Activated CD4-positive, alpha-beta T cell treated with anti-CD3 and anti-CD28 coated beads, Interleukin-2, amount 10 ng/mL, durations not matched to agents 7 days and 5 days (primary cell): Measurements from ENCODE around the gene CYP4Z1. TPM values are rescaled to one million over a fixed set of nuclear protein-coding genes. Genes with fewer than 3 reads are reported as not detected.

ENCODE experiments used
- total RNA-seq, 2 experiments: library from RNA; stranded (reverse); gene quantifications; one replicate each; pipeline ENCODE4 v1.2.3, GENCODE V29; 2021

CYP4Z1 gene
- total RNA-seq, 2 experiments from 2014 or later = not detected

Other genes with a start within 250 kb of the CYP4Z1 start
- gene CYP4A11, start 125.8 kb upstream of the CYP4Z1 start, total RNA-seq = not detected
- not detected for gene CYP4X1, start 43.6 kb upstream of the CYP4Z1 start, total RNA-seq
- gene CYP4A22, start 70.2 kb downstream of the CYP4Z1 start, total RNA-seq = not detected
- not detected for gene PDZK1IP1, start 122.8 kb downstream of the CYP4Z1 start, total RNA-seq
- not detected for gene TAL1, start 165.0 kb downstream of the CYP4Z1 start, total RNA-seq
- 10 to 100 TPM; 44.0 to 51.3 TPM for gene STIL, start 246.9 kb downstream of the CYP4Z1 start, total RNA-seq